ENCODE results near the gene DOCK3. TPM values are rescaled to one million over a fixed set of nuclear protein-coding genes. Genes with fewer than 3 reads are reported as not detected.

DOCK3 gene
- polyA plus RNA-seq, 1 donor from 2014 or later, result 15.6 TPM

- H4K20me1 ChIP-seq (ENCODE audit: insufficient read depth), result no peaks in the 10 kb centered on the region
- peaks cover 28% of the 10 kb centered on the region for H3K79me2 ChIP-seq (replicated peaks; ENCODE audit: insufficient read depth, low read length)
- no peaks in the 10 kb centered on the region for H3K9me2 ChIP-seq (ENCODE audit: insufficient read depth, low read length)
- no peaks in the 10 kb centered on the region for H3K36me3 ChIP-seq (ENCODE audit: insufficient read depth, low read length)
- no peaks in the 10 kb centered on the region for H3F3A ChIP-seq (ENCODE audit: insufficient read depth, low read length, poor library complexity, severe bottlenecking)
- no peak overlapping the region for H3K27ac ChIP-seq (ENCODE audit: low read length)
- H3K9me3 ChIP-seq (ENCODE audit: low read length), result peaks cover 4% of the 10 kb centered on the region
- no peak overlapping the region for H3K4me2 ChIP-seq (ENCODE audit: low read length)
- H3K4me3 ChIP-seq (ENCODE audit: low read length), result no peak overlapping the region
- no peak overlapping the region for H3K9ac ChIP-seq (ENCODE audit: low read length)
- TF ChIP-seq, protein P1, sequence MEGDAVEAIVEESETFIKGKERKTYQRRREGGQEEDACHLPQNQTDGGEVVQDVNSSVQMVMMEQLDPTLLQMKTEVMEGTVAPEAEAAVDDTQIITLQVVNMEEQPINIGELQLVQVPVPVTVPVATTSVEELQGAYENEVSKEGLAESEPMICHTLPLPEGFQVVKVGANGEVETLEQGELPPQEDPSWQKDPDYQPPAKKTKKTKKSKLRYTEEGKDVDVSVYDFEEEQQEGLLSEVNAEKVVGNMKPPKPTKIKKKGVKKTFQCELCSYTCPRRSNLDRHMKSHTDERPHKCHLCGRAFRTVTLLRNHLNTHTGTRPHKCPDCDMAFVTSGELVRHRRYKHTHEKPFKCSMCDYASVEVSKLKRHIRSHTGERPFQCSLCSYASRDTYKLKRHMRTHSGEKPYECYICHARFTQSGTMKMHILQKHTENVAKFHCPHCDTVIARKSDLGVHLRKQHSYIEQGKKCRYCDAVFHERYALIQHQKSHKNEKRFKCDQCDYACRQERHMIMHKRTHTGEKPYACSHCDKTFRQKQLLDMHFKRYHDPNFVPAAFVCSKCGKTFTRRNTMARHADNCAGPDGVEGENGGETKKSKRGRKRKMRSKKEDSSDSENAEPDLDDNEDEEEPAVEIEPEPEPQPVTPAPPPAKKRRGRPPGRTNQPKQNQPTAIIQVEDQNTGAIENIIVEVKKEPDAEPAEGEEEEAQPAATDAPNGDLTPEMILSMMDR (IDR thresholded peaks at IDR 0.05; ENCODE audit: poor library complexity, severe bottlenecking), result no peak
- H3K27me3 ChIP-seq (ENCODE audit: insufficient read depth, low read depth, low read length), result no peaks in the 10 kb centered on the region
- no peak overlapping the region for H2AFZ ChIP-seq (ENCODE audit: low read depth, low read length)
Observed at GRCh38 chr3:50696276-50696675, 21.5 kb downstream of the DOCK3 start.

GRCh38 chr3:50698269-50698668 lies 23.5 kb downstream of the DOCK3 start:
- no peak overlapping the region for H3K4me2 ChIP-seq (ENCODE audit: low read length)
- H3K9ac ChIP-seq (ENCODE audit: low read length), result no peak overlapping the region
- no peaks in the 10 kb centered on the region for H3K9me2 ChIP-seq (ENCODE audit: insufficient read depth, low read length)
- no peak overlapping the region for H3K27ac ChIP-seq (ENCODE audit: low read length)
- H3F3A ChIP-seq (ENCODE audit: insufficient read depth, low read length, poor library complexity, severe bottlenecking), result no peaks in the 10 kb centered on the region
- H4K20me1 ChIP-seq (ENCODE audit: insufficient read depth), result no peaks in the 10 kb centered on the region
- H3K9me3 ChIP-seq (ENCODE audit: low read length), result peaks cover 5% of the 10 kb centered on the region
- H3K4me3 ChIP-seq (ENCODE audit: low read length), result no peak overlapping the region
- no peaks in the 10 kb centered on the region for H3K27me3 ChIP-seq (ENCODE audit: insufficient read depth, low read depth, low read length)
- no peak for TF ChIP-seq POLR2AphosphoS5 (IDR thresholded peaks at IDR 0.05)
- no peak overlapping the region for H2AFZ ChIP-seq (ENCODE audit: low read depth, low read length)
- no peaks in the 10 kb centered on the region for H3K36me3 ChIP-seq (ENCODE audit: insufficient read depth, low read length)
- H3K79me2 ChIP-seq (replicated peaks; ENCODE audit: insufficient read depth, low read length), result peaks cover 29% of the 10 kb centered on the region

DNA sequence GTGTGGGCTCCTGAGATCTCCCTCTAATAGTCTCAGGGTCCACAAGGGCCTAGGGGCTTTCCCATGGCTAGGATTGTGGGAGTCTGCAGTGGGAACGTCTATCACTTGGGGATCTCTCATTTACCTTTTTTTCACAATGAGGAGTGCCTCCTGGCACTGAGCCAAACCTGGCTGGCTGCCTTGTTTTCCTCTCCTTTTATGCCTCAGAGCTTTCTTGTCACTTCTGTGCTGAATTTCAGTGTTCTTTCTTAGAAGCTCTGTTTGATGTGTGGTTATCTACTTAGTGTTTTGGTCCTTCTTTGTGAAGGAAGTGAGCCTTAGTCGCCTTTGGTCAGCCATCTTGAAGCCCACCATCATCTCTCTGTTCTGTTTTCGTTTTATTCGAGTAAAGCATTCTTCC lies 33.9 kb downstream of the DOCK3 start:
- TF ChIP-seq EP300 (conservative IDR thresholded peaks at IDR 0.05; ENCODE audit: poor library complexity, severe bottlenecking), result no peak
- no peak for TF ChIP-seq SMC3 (conservative IDR thresholded peaks at IDR 0.05; ENCODE audit: poor library complexity)
- TF ChIP-seq, protein P2, sequence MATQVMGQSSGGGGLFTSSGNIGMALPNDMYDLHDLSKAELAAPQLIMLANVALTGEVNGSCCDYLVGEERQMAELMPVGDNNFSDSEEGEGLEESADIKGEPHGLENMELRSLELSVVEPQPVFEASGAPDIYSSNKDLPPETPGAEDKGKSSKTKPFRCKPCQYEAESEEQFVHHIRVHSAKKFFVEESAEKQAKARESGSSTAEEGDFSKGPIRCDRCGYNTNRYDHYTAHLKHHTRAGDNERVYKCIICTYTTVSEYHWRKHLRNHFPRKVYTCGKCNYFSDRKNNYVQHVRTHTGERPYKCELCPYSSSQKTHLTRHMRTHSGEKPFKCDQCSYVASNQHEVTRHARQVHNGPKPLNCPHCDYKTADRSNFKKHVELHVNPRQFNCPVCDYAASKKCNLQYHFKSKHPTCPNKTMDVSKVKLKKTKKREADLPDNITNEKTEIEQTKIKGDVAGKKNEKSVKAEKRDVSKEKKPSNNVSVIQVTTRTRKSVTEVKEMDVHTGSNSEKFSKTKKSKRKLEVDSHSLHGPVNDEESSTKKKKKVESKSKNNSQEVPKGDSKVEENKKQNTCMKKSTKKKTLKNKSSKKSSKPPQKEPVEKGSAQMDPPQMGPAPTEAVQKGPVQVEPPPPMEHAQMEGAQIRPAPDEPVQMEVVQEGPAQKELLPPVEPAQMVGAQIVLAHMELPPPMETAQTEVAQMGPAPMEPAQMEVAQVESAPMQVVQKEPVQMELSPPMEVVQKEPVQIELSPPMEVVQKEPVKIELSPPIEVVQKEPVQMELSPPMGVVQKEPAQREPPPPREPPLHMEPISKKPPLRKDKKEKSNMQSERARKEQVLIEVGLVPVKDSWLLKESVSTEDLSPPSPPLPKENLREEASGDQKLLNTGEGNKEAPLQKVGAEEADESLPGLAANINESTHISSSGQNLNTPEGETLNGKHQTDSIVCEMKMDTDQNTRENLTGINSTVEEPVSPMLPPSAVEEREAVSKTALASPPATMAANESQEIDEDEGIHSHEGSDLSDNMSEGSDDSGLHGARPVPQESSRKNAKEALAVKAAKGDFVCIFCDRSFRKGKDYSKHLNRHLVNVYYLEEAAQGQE (IDR thresholded peaks at IDR 0.05; ENCODE audit: borderline replicate concordance), result no peak
- TF ChIP-seq, protein P1 (IDR thresholded peaks at IDR 0.05; ENCODE audit: poor library complexity, severe bottlenecking), result no peak
- no peak for TF ChIP-seq TAF1 (IDR thresholded peaks at IDR 0.05; ENCODE audit: low read depth)
- TF ChIP-seq MXI1 (conservative IDR thresholded peaks at IDR 0.05; ENCODE audit: poor library complexity, severe bottlenecking), result no peak
- no peak for TF ChIP-seq EZH2 (IDR thresholded peaks at IDR 0.05; ENCODE audit: borderline replicate concordance, insufficient read depth, low read length, poor library complexity, severe bottlenecking)
- no peak for TF ChIP-seq POLR2AphosphoS5 (IDR thresholded peaks at IDR 0.05)
- TF ChIP-seq RAD21 (conservative IDR thresholded peaks at IDR 0.05), result no peak
- H3K79me2 ChIP-seq (replicated peaks; ENCODE audit: insufficient read depth, low read length), result peaks cover 20% of the 10 kb centered on the region
- no peak overlapping the region for H3K27ac ChIP-seq (ENCODE audit: low read length)

More for the DNA sequence above, 33.9 kb downstream of the DOCK3 start:
- Histone ChIP-seq H4K20me1 (ENCODE audit: insufficient read depth) (no peaks in the 10 kb centered on the region), H3K9ac (ENCODE audit: low read length) (no peak overlapping the region), H3F3A (ENCODE audit: insufficient read depth, low read length, poor library complexity, severe bottlenecking) (no peaks in the 10 kb centered on the region), H3K4me2 (ENCODE audit: low read length) (no peak overlapping the region), H3K27me3 (ENCODE audit: insufficient read depth, low read depth, low read length) (no peaks in the 10 kb centered on the region), H3K9me2 (ENCODE audit: insufficient read depth, low read length) (no peaks in the 10 kb centered on the region), H3K9me3 (ENCODE audit: low read length) (no peaks in the 10 kb centered on the region), H2AFZ (ENCODE audit: low read depth, low read length) (no peak overlapping the region), H3K4me3 (ENCODE audit: low read length) (no peak overlapping the region), H3K36me3 (ENCODE audit: insufficient read depth, low read length) (no peaks in the 10 kb centered on the region)

All from neural cell (in vitro differentiated cells).